Fibroblast of the aortic adventitia (primary cell): ENCODE measurements around the gene HYLS1. TPM values are rescaled to one million over a fixed set of nuclear protein-coding genes. Genes with fewer than 3 reads are reported as not detected.

Source experiments
- DNase-seq: peaks from one replicate; pipeline ENCODE4 v3.0.0-alpha.2; 2010; ENCODE audit warnings: low read depth
- H3K4me3 ChIP-seq: 2 replicates; pipeline ENCODE4 v1.5.1; 2011; ENCODE audit warnings: low read depth, mild to moderate bottlenecking, control low read depth, low read length, moderate library complexity
- total RNA-seq: library from RNA; depleted of rRNA; stranded (reverse); fragments of >200 nt; gene quantifications from 2 replicates; pipeline ENCODE4 v1.2.3, GENCODE V29; 2012; ENCODE audit warnings: low replicate concordance
- TF ChIP-seq, protein P1 (sequence below): IDR thresholded peaks from 2 replicates; pipeline ENCODE4 v1.5.1; 2011; ENCODE audit warnings: mild to moderate bottlenecking, low read length, control low read depth, inconsistent platforms; ENCODE audit not compliant: insufficient read depth

The HYLS1 gene
- total RNA-seq, 1 donor, result 15.3 TPM

DNA sequence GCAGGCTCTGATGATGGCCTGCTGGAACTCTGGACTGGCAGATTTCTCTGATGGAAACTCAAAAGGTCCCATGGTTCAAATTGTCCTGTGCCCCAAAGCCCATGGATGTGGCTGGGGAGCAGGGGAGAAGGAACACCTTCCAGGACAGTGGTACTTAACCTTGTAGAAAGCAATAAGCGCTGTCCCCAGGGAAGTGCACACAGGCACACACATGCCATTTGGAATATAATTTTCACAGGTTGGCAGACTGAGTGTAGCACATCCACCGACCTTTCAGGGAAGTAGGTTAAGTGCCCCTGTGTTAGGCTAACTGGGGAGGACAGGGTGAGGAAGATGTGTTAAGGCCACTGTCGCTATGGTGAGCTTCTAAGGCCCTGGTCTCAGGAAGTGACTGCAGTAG is 34.7 kb downstream of the HYLS1 start:
- TF ChIP-seq, protein P1, sequence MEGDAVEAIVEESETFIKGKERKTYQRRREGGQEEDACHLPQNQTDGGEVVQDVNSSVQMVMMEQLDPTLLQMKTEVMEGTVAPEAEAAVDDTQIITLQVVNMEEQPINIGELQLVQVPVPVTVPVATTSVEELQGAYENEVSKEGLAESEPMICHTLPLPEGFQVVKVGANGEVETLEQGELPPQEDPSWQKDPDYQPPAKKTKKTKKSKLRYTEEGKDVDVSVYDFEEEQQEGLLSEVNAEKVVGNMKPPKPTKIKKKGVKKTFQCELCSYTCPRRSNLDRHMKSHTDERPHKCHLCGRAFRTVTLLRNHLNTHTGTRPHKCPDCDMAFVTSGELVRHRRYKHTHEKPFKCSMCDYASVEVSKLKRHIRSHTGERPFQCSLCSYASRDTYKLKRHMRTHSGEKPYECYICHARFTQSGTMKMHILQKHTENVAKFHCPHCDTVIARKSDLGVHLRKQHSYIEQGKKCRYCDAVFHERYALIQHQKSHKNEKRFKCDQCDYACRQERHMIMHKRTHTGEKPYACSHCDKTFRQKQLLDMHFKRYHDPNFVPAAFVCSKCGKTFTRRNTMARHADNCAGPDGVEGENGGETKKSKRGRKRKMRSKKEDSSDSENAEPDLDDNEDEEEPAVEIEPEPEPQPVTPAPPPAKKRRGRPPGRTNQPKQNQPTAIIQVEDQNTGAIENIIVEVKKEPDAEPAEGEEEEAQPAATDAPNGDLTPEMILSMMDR, result no peak

DNA sequence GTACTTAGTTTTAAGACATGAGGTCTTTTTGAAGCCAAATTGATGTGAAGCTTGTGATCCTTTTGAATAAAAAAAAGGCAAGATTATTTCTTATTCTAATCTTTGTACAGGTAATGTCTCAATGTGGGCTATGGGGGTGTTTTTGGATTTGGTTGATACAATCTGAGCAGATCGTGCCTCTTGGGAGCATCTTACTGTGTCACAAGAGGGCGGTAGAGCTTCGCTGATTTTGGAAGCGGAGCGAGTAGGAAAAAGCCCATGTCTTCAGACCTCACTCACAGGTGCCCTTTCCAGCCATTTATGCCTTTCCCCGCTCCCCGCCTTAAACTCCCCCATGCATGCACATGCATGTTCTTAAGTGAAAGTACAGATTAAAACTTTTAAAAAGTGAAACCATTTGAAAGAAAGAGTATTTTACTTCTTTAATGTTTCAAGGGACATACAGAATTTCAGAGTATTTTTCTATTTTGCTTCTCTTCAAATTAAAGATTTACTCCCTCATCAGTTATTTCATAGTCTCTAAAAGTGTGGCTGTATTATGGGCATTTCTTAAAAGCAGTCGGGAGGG is 35.6 kb downstream of the HYLS1 start:
- no peak overlapping the region for H3K4me3 ChIP-seq
- TF ChIP-seq, protein P1, result peak; percentile 89
- peak; percentile 84 for DNase-seq

More for the DNA sequence above, 34.7 kb downstream of the HYLS1 start:
- H3K4me3 ChIP-seq, result no peak overlapping the region
- DNase-seq, result no peak

DNA sequence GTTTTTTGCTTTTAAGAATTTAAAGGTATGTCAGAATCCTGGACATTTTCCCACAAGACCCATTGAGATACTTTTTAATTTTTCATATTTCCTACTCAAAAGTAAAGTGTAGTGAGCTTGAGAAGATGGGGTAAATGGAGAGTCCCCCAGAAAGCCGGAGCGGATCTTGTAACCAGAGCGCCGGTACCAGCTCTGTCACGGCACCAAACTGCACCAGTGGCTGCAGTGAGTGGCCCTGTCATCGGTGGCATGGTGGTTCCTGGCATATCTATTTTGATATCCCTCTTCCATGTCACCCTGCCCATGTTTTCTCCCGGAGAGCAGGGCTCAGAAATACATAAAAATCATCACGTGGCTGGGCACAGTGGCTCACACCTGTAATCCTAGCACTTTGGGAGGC is 36.2 kb downstream of the HYLS1 start:
- TF ChIP-seq, protein P1, result no peak
- H3K4me3 ChIP-seq, result no peak overlapping the region
- DNase-seq, result no peak

DNA sequence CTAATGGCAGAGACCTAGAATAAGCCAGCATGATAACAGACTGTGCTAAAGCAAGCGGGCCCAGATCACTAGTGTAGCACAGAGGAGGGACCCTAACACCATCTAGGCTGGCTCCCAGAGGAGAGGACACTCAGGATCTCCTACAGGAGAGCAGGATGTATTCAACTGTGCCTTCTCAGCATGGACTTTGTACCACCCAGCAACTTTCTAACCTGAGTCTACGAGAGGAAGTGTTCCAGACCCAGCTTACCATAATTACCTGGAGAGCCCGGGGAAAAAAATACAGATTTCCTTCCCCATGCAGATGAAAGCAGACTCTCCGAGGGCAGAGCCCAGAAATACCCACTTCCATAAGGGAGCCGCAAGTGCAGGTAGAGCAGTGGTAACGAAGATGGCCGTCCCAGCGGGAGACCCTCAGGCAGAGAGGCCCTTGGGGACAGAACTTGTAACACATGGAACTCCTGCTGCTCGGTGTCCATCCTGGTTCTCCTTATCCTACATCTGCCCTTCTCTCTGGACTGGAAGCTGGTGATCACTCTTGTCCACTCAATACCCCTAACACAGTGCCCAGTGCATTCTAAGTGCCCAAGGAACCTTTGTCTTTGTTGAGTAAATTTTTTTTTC is 37.0 kb downstream of the HYLS1 start:
- no peak overlapping the region for H3K4me3 ChIP-seq
- DNase-seq, result no peak
- TF ChIP-seq, protein P1, result no peak

DNA sequence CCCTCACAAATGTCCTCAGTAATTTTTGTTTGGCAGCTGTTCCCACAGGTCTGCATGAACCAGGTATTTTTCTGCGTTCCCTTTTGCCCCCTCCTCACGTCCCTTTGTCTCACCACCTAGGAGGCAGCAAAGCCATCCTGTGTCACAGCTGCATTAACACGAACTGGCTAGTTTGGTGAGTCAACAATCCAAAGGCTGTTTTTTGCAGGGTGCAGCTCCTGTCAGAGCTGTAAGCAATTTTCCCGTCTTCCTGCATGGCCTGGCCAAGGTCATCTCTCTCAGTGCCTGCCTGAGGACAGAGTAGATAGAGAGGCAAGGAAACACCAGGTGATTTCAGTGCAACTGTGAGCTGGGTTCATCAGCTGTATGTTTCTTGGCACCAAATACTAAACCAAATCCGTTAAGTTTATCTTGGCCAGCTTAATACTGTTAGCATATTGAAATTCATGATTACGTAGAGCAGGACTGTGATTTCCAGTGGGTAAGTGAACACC is 37.8 kb downstream of the HYLS1 start:
- no peak for DNase-seq
- H3K4me3 ChIP-seq, result no peak overlapping the region
- TF ChIP-seq, protein P1, result no peak

DNA sequence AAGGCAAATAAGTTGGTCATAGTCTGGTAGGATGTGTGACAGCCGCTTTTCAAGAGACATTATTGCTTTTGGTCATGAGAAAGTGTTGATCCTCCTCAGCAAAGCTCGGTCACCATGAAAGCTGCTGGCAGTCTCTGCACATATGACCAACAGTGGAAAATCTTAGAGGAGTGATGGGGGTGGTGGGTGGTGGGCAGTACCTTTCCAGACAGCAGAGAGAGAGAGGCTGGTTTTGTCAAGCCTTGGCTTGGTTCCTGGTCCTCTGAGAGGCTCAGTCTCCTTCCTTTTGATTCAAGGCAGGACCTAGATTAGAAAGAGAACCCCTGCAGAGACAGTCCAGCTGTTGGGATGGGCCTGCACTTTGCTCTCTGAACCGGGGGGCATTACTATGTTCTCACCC is 38.3 kb downstream of the HYLS1 start:
- no peak overlapping the region for H3K4me3 ChIP-seq
- DNase-seq, result no peak
- TF ChIP-seq, protein P1, result no peak
